DOHH2 (cell line): Measurements from ENCODE around the gene FAM181A.

ENCODE experiments used
- H3F3A ChIP-seq: fragments of 200-600 bp; sonication (generic), shearing (Covaris generic); 2 replicates; pipeline ENCODE4 v1.6.0; 2016; ENCODE audit warnings: antibody characterized with exemption, mild to moderate bottlenecking; ENCODE audit not compliant: control insufficient read depth, insufficient read depth
- H3K27ac ChIP-seq: fragments of 200-600 bp; sonication (generic); 2 replicates; pipeline ENCODE4 v1.5.1; 2014; ENCODE audit warnings: low read depth, mild to moderate bottlenecking, low read length, moderate library complexity
- H3K27me3 ChIP-seq: fragments of 200-600 bp; sonication (generic); 2 replicates; pipeline ENCODE4 v1.6.1; 2014; ENCODE audit warnings: mild to moderate bottlenecking, low read length, mixed read lengths; ENCODE audit not compliant: control insufficient read depth
- H3K36me3 ChIP-seq: fragments of 200-600 bp; sonication (generic); 2 replicates; pipeline ENCODE4 v1.6.1; 2014; ENCODE audit warnings: mild to moderate bottlenecking, low read length, moderate library complexity, mixed read lengths; ENCODE audit not compliant: control insufficient read depth
- H3K4me1 ChIP-seq: fragments of 200-600 bp; sonication (generic); 2 replicates; pipeline ENCODE4 v1.6.1; 2014; ENCODE audit warnings: mild to moderate bottlenecking, low read length, mixed read lengths; ENCODE audit not compliant: control insufficient read depth
- H3K4me2 ChIP-seq: fragments of 200-600 bp; sonication (generic); 2 replicates; pipeline ENCODE4 v1.6.0; 2014; ENCODE audit warnings: mild to moderate bottlenecking, low read length, moderate library complexity
- H3K4me3 ChIP-seq: fragments of 200-600 bp; sonication (generic); 2 replicates; pipeline ENCODE4 v1.5.1; 2014; ENCODE audit warnings: mild to moderate bottlenecking, low read length, mixed read lengths
- H3K79me2 ChIP-seq: fragments of 200-600 bp; sonication (generic); 2 replicates; pipeline ENCODE4 v1.6.1; 2014; ENCODE audit warnings: mild to moderate bottlenecking, low read length, mixed read lengths; ENCODE audit not compliant: control insufficient read depth
- H3K9me2 ChIP-seq: fragments of 200-600 bp; sonication (generic); replicated peaks from 2 replicates; pipeline ENCODE4 v1.6.1; 2014; ENCODE audit warnings: mild to moderate bottlenecking, low read length, mixed read lengths; ENCODE audit not compliant: control insufficient read depth
- H3K9me3 ChIP-seq: fragments of 200-600 bp; sonication (generic); 2 replicates; pipeline ENCODE4 v1.6.1; 2014; ENCODE audit warnings: antibody characterized with exemption, low read length, mixed read lengths; ENCODE audit not compliant: control insufficient read depth, insufficient read depth
- H4K20me1 ChIP-seq: fragments of 200-600 bp; sonication (generic); 2 replicates; pipeline ENCODE4 v1.6.0; 2014; ENCODE audit warnings: low read depth, mild to moderate bottlenecking, antibody characterized with exemption, low read length, moderate library complexity; ENCODE audit not compliant: control insufficient read depth, insufficient read depth
- CTCF ChIP-seq: fragments of 200-600 bp; sonication (generic); IDR thresholded peaks from one replicate; pipeline ENCODE4 v1.5.1; 2014; ENCODE audit warnings: antibody characterized with exemption, mild to moderate bottlenecking, low read depth, low read length; ENCODE audit not compliant: poor library complexity, severe bottlenecking
- EZH2phosphoT487 ChIP-seq: fragments of 200-600 bp; sonication (generic); IDR thresholded peaks from 2 replicates; pipeline ENCODE4 v1.6.1; 2017; ENCODE audit warnings: borderline replicate concordance, mild to moderate bottlenecking, antibody characterized with exemption, low read length, moderate library complexity, mixed read lengths

Gene FAM181A

GRCh38 chr14:93956514-93957332 lies 29.6 kb downstream of the FAM181A start:
- peak overlapping the region; percentile 77 for H3K4me3 ChIP-seq
- H3K27me3 ChIP-seq: no peaks in the 10 kb centered on the region

DNA sequence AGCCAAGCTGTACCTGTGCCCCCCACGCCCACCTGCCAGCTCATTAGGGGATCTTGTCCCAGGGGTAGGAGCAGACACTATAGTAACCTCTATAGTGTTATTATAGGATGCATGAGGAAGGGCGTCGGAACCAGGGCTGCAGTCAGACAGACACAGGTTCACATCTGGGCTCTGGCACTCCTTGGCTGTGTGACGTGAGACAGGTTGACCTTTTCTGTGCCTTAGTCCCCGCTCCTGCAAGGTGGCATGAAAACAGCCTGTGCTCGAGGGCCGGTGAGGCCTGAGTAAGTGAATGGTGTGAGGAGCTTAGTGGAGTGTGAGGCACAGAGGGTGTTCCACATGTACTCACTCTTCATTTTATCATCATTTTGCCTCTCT lies 30.2 kb downstream of the FAM181A start:
- no peaks in the 10 kb centered on the region for H3K9me2 ChIP-seq
- peak overlapping the region; percentile 77 for H3K4me3 ChIP-seq
- H3K79me2 ChIP-seq: 0 out of 2 replicates have a peak, but pooled peaks cover 6% of the 10 kb centered on the region
- peaks cover 5% of the 10 kb centered on the region for H3K36me3 ChIP-seq
- TF ChIP-seq EZH2phosphoT487: no peak
- H3K4me1 ChIP-seq: peaks cover 97% of the 10 kb centered on the region
- no peaks in the 10 kb centered on the region for H4K20me1 ChIP-seq
- no peaks in the 10 kb centered on the region for H3K9me3 ChIP-seq
- peak overlapping the region; percentile 98 for H3K27ac ChIP-seq
- no peaks in the 10 kb centered on the region for H3K27me3 ChIP-seq
- peaks cover 23% of the 10 kb centered on the region for H3F3A ChIP-seq
- H3K4me2 ChIP-seq: peak overlapping the region; percentile 97

More at GRCh38 chr14:93956514-93957332, 29.6 kb downstream of the FAM181A start:
- no peaks in the 10 kb centered on the region for H3K9me3 ChIP-seq
- H3K27ac ChIP-seq: peak overlapping the region; percentile 98
- H3K36me3 ChIP-seq: peaks cover 5% of the 10 kb centered on the region
- H3K79me2 ChIP-seq: 0 out of 2 replicates have a peak, but pooled peaks cover 6% of the 10 kb centered on the region
- peaks cover 91% of the 10 kb centered on the region for H3K4me1 ChIP-seq
- H3F3A ChIP-seq: peaks cover 19% of the 10 kb centered on the region
- no peak for TF ChIP-seq EZH2phosphoT487
- TF ChIP-seq CTCF: no peak
- H3K4me2 ChIP-seq: peak overlapping the region; percentile 97
- no peaks in the 10 kb centered on the region for H3K9me2 ChIP-seq
- no peaks in the 10 kb centered on the region for H4K20me1 ChIP-seq

GRCh38 chr14:93957751-93958566 lies 30.8 kb downstream of the FAM181A start:
- H3K27me3 ChIP-seq: no peaks in the 10 kb centered on the region
- no peaks in the 10 kb centered on the region for H3K9me2 ChIP-seq
- H3K79me2 ChIP-seq: 0 out of 2 replicates have a peak, but pooled peaks cover 6% of the 10 kb centered on the region
- H3K36me3 ChIP-seq: peaks cover 5% of the 10 kb centered on the region
- TF ChIP-seq CTCF: no peak
- TF ChIP-seq EZH2phosphoT487: no peak
- H3K9me3 ChIP-seq: no peaks in the 10 kb centered on the region
- H3F3A ChIP-seq: peaks cover 29% of the 10 kb centered on the region
- H3K4me1 ChIP-seq: peaks cover 100% of the 10 kb centered on the region
- peak overlapping the region; percentile 77 for H3K4me3 ChIP-seq
- no peaks in the 10 kb centered on the region for H4K20me1 ChIP-seq
- peak overlapping the region; percentile 97 for H3K4me2 ChIP-seq
- H3K27ac ChIP-seq: peak overlapping the region; percentile 98
